GM12891 (cell line): ENCODE measurements around the gene CFC1.
"Not testable (repeated sequence)": the region's sequence is repeated elsewhere in the genome, so short reads cannot be mapped to it uniquely, and the experiment has no call there.

ENCODE experiments used
- PAX5 ChIP-seq: IDR thresholded peaks from 2 replicates; pipeline ENCODE4 v1.6.1; 2011; ENCODE audit warnings: low read length, moderate library complexity, mild to moderate bottlenecking; ENCODE audit not compliant: insufficient read depth, severe bottlenecking
- POLR2A ChIP-seq: IDR thresholded peaks from 2 replicates; pipeline ENCODE4 v1.6.1; 2011; ENCODE audit warnings: low read depth, low read length, control low read depth
- POLR2AphosphoS5 ChIP-seq: IDR thresholded peaks from 2 replicates; pipeline ENCODE4 v1.6.1; 2011; ENCODE audit warnings: low read depth, low read length, control low read depth
- TAF1 ChIP-seq: IDR thresholded peaks from 2 replicates; pipeline ENCODE4 v1.6.1; 2011; ENCODE audit warnings: low read depth, low read length, control low read depth

DNA sequence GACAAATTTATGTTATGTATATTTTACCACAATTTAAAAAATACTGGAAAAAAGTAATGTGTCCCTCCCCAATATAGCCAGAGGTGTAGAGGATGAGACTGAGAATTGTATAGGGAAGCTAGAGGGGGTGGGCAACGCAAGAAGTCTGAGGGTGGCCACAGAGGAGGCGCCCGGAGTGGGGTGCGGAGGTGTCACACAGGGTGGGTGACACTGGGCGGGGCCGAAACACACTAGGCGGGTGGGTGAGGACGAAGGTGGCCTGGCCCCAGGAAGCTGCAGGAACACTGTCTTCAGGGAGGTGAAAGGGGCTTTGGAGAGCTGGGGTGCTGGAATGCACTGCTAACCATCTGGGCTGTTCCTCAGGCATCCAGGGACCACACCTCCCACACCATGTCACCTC lies 42.9 kb downstream of the CFC1 start:
- TF ChIP-seq POLR2AphosphoS5, POLR2A, TAF1, PAX5: not testable (repeated sequence)
